ENCODE results near the gene THOC2.

DNA sequence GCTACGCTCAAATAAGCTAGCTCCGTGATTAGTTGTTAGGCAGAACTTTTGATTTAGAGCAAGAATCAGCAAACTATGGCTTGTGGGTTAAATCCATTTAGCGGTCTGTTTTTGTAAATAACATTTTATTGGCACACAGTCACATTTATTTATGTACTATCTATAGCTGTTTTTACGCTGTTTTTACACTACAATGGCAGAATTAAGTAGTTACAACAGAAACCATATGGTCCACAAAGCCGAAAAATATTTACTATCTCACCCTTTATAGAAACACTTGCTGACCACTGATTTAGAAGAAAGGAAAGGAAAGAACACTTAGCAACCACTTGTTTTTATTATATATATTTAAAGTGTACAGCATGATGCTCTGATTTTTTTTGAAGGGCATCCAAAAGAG, 41.1 kb downstream of the THOC2 start:
- TF ChIP-seq CTCF (conservative IDR thresholded peaks at IDR 0.05; ENCODE audit: low read length), result no peak
- TF ChIP-seq EZH2phosphoT487 (IDR thresholded peaks at IDR 0.05; ENCODE audit: borderline replicate concordance), result no peak

All from Loucy (cell line).